ENCODE measurements around the gene PERCC1.

The PERCC1 gene

GRCh38 chr16:1416521-1416941, 14.3 kb upstream of the PERCC1 start:
- H3K4me3 Mint-ChIP-seq, result peak overlapping the region; percentile 9
- peaks cover 31% of the 10 kb centered on the region for H3K36me3 Mint-ChIP-seq (ENCODE audit: insufficient read depth)
- no peaks in the 10 kb centered on the region for H3K9me3 Mint-ChIP-seq
- no peaks in the 10 kb centered on the region for H3K27me3 Mint-ChIP-seq
- no peak overlapping the region for H3K27ac Mint-ChIP-seq (ENCODE audit: low read depth)
- peaks cover 11% of the 10 kb centered on the region for H3K4me1 Mint-ChIP-seq
- DNase-seq (ENCODE audit: low spot score in 2 of 2) (no peak), ATAC-seq (replicated peaks; ENCODE audit: extremely low read depth, poor library complexity, severe bottlenecking) (no peak)

- H3K36me3 Mint-ChIP-seq (ENCODE audit: insufficient read depth), result peaks cover 16% of the 10 kb centered on the region
- peak overlapping the region; percentile 90 for H3K4me3 Mint-ChIP-seq
- no peaks in the 10 kb centered on the region for H3K27me3 Mint-ChIP-seq
- ATAC-seq (replicated peaks; ENCODE audit: extremely low read depth, poor library complexity, severe bottlenecking), result no peak
- no peaks in the 10 kb centered on the region for H3K9me3 Mint-ChIP-seq
- no peak for DNase-seq (ENCODE audit: low spot score in 2 of 2)
- H3K4me1 Mint-ChIP-seq, result peaks cover 7% of the 10 kb centered on the region
- H3K27ac Mint-ChIP-seq (ENCODE audit: low read depth), result peak overlapping the region; percentile 96
These were observed 10.8 kb upstream of the PERCC1 start for GRCh38 chr16:1420111-1420539.

- no peaks in the 10 kb centered on the region for H3K27me3 Mint-ChIP-seq
- peak overlapping the region; percentile 96 for H3K27ac Mint-ChIP-seq (ENCODE audit: low read depth)
- peak overlapping the region; percentile 90 for H3K4me3 Mint-ChIP-seq
- no peaks in the 10 kb centered on the region for H3K9me3 Mint-ChIP-seq
- no peaks in the 10 kb centered on the region for H3K4me1 Mint-ChIP-seq
- peaks cover 14% of the 10 kb centered on the region for H3K36me3 Mint-ChIP-seq (ENCODE audit: insufficient read depth)
- ATAC-seq (replicated peaks; ENCODE audit: extremely low read depth, poor library complexity, severe bottlenecking) (no peak), DNase-seq (ENCODE audit: low spot score in 2 of 2) (no peak)
These were observed 8.8 kb upstream of the PERCC1 start for GRCh38 chr16:1422076-1422475.

- Mint-ChIP-seq H3K4me1 (no peaks in the 10 kb centered on the region), H3K27me3 (no peaks in the 10 kb centered on the region), H3K36me3 (ENCODE audit: insufficient read depth) (peaks cover 9% of the 10 kb centered on the region), H3K9me3 (no peaks in the 10 kb centered on the region), H3K4me3 (no peak overlapping the region), H3K27ac (ENCODE audit: low read depth) (no peak overlapping the region)
- ATAC-seq (replicated peaks; ENCODE audit: extremely low read depth, poor library complexity, severe bottlenecking) (no peak), DNase-seq (ENCODE audit: low spot score in 2 of 2) (no peak)
These were observed 6.8 kb upstream of the PERCC1 start for GRCh38 chr16:1424028-1424427.

- Mint-ChIP-seq H3K9me3 (no peaks in the 10 kb centered on the region), H3K36me3 (ENCODE audit: insufficient read depth) (peaks cover 5% of the 10 kb centered on the region), H3K4me3 (no peak overlapping the region), H3K4me1 (no peaks in the 10 kb centered on the region), H3K27me3 (peaks cover 7% of the 10 kb centered on the region), H3K27ac (ENCODE audit: low read depth) (no peak overlapping the region)
- no peak for ATAC-seq (replicated peaks; ENCODE audit: extremely low read depth, poor library complexity, severe bottlenecking)
- DNase-seq (ENCODE audit: low spot score in 2 of 2), result no peak
These were observed 5.1 kb upstream of the PERCC1 start for GRCh38 chr16:1425616-1426370.

GRCh38 chr16:1426734-1427471, 4.0 kb upstream of the PERCC1 start:
- no peak overlapping the region for H3K4me3 Mint-ChIP-seq
- no peaks in the 10 kb centered on the region for H3K9me3 Mint-ChIP-seq
- H3K27ac Mint-ChIP-seq (ENCODE audit: low read depth), result no peak overlapping the region
- H3K27me3 Mint-ChIP-seq, result peaks cover 7% of the 10 kb centered on the region
- H3K4me1 Mint-ChIP-seq, result no peaks in the 10 kb centered on the region
- ATAC-seq (replicated peaks; ENCODE audit: extremely low read depth, poor library complexity, severe bottlenecking), result no peak
- peaks cover 2% of the 10 kb centered on the region for H3K36me3 Mint-ChIP-seq (ENCODE audit: insufficient read depth)
- no peak for DNase-seq (ENCODE audit: low spot score in 2 of 2)

- no peaks in the 10 kb centered on the region for H3K9me3 Mint-ChIP-seq
- ATAC-seq (replicated peaks; ENCODE audit: extremely low read depth, poor library complexity, severe bottlenecking) (no peak), DNase-seq (ENCODE audit: low spot score in 2 of 2) (no peak)
- H3K27me3 Mint-ChIP-seq, result peaks cover 7% of the 10 kb centered on the region
- no peaks in the 10 kb centered on the region for H3K4me1 Mint-ChIP-seq
- no peak overlapping the region for H3K4me3 Mint-ChIP-seq
- no peak overlapping the region for H3K27ac Mint-ChIP-seq (ENCODE audit: low read depth)
- H3K36me3 Mint-ChIP-seq (ENCODE audit: insufficient read depth), result no peaks in the 10 kb centered on the region
These were observed 3.1 kb upstream of the PERCC1 start for GRCh38 chr16:1427473-1428461.

GRCh38 chr16:1428511-1428910, 2.4 kb upstream of the PERCC1 start:
- no peaks in the 10 kb centered on the region for H3K9me3 Mint-ChIP-seq
- no peak overlapping the region for H3K27ac Mint-ChIP-seq (ENCODE audit: low read depth)
- DNase-seq (ENCODE audit: low spot score in 2 of 2), result no peak
- no peaks in the 10 kb centered on the region for H3K36me3 Mint-ChIP-seq (ENCODE audit: insufficient read depth)
- H3K4me3 Mint-ChIP-seq, result no peak overlapping the region
- H3K4me1 Mint-ChIP-seq, result no peaks in the 10 kb centered on the region
- H3K27me3 Mint-ChIP-seq, result peaks cover 7% of the 10 kb centered on the region
- no peak for ATAC-seq (replicated peaks; ENCODE audit: extremely low read depth, poor library complexity, severe bottlenecking)

GRCh38 chr16:1429012-1429411, 1.9 kb upstream of the PERCC1 start:
- Mint-ChIP-seq H3K4me1 (no peaks in the 10 kb centered on the region), H3K4me3 (no peak overlapping the region), H3K9me3 (no peaks in the 10 kb centered on the region), H3K27me3 (peaks cover 7% of the 10 kb centered on the region), H3K36me3 (ENCODE audit: insufficient read depth) (no peaks in the 10 kb centered on the region), H3K27ac (ENCODE audit: low read depth) (no peak overlapping the region)
- DNase-seq (ENCODE audit: low spot score in 2 of 2) (no peak), ATAC-seq (replicated peaks; ENCODE audit: extremely low read depth, poor library complexity, severe bottlenecking) (no peak)

- H3K27me3 Mint-ChIP-seq, result peaks cover 7% of the 10 kb centered on the region
- no peak for ATAC-seq (replicated peaks; ENCODE audit: extremely low read depth, poor library complexity, severe bottlenecking)
- no peak overlapping the region for H3K4me3 Mint-ChIP-seq
These were observed 1.2 kb upstream of the PERCC1 start for GRCh38 chr16:1429631-1430030.

GRCh38 chr16:1430214-1430758, 592 bp upstream of the PERCC1 start:
- H3K27ac Mint-ChIP-seq (ENCODE audit: low read depth), result no peak overlapping the region
- DNase-seq (ENCODE audit: low spot score in 2 of 2) (no peak), ATAC-seq (replicated peaks; ENCODE audit: extremely low read depth, poor library complexity, severe bottlenecking) (no peak)
- H3K4me1 Mint-ChIP-seq, result no peaks in the 10 kb centered on the region
- peaks cover 7% of the 10 kb centered on the region for H3K27me3 Mint-ChIP-seq
- no peaks in the 10 kb centered on the region for H3K9me3 Mint-ChIP-seq
- no peak overlapping the region for H3K4me3 Mint-ChIP-seq
- H3K36me3 Mint-ChIP-seq (ENCODE audit: insufficient read depth), result no peaks in the 10 kb centered on the region

More at GRCh38 chr16:1429631-1430030, 1.2 kb upstream of the PERCC1 start:
- H3K36me3 Mint-ChIP-seq (ENCODE audit: insufficient read depth), result no peaks in the 10 kb centered on the region
- DNase-seq (ENCODE audit: low spot score in 2 of 2), result no peak
- no peaks in the 10 kb centered on the region for H3K9me3 Mint-ChIP-seq
- no peak overlapping the region for H3K27ac Mint-ChIP-seq (ENCODE audit: low read depth)
- H3K4me1 Mint-ChIP-seq, result no peaks in the 10 kb centered on the region

All from central memory CD8-positive, alpha-beta T cell (primary cell).